ENCODE data around the gene EEF2.
"Not testable (repeated sequence)": the region's sequence is repeated elsewhere in the genome, so short reads cannot be mapped to it uniquely, and the experiment has no call there.

The EEF2 gene

GRCh38 chr19:4014541-4015491, 29.6 kb upstream of the EEF2 start:
- no peak for DNase-seq (ENCODE audit: low read depth)

- no peak for DNase-seq (ENCODE audit: low read depth)
Measured at GRCh38 chr19:4013886-4014540, 28.8 kb upstream of the EEF2 start.

- no peak for DNase-seq (ENCODE audit: low read depth)
Measured at GRCh38 chr19:4012975-4013634, 27.8 kb upstream of the EEF2 start.

- no peak for DNase-seq (ENCODE audit: low read depth)
Measured at GRCh38 chr19:4012092-4012974, 27.1 kb upstream of the EEF2 start.

- DNase-seq (ENCODE audit: low read depth) = not testable (repeated sequence)
Measured at GRCh38 chr19:4011430-4011829, 26.2 kb upstream of the EEF2 start.

GRCh38 chr19:4010808-4011110, 25.5 kb upstream of the EEF2 start:
- DNase-seq (ENCODE audit: low read depth) = no peak

- DNase-seq (ENCODE audit: low read depth) = peak; percentile 30
Measured at GRCh38 chr19:4009990-4010807, 24.9 kb upstream of the EEF2 start.

GRCh38 chr19:4007836-4008539, 22.7 kb upstream of the EEF2 start:
- DNase-seq (ENCODE audit: low read depth) = peak; percentile 28

GRCh38 chr19:4007021-4007835, 22.0 kb upstream of the EEF2 start, which contains the start of gene PIAS4:
TSS of gene PIAS4 (plus strand) at chr19:4007736. CDS start at chr19:4007761, 25 bp downstream.
- peak; percentile 94 for DNase-seq (ENCODE audit: low read depth)

- DNase-seq (ENCODE audit: low read depth) = not testable (repeated sequence)
Measured at GRCh38 chr19:4005436-4005835, 20.2 kb upstream of the EEF2 start.

- DNase-seq (ENCODE audit: low read depth) = not testable (repeated sequence)
Measured at GRCh38 chr19:4000798-4001197, 15.5 kb upstream of the EEF2 start.

GRCh38 chr19:3998667-3999412, 13.6 kb upstream of the EEF2 start:
- not testable (repeated sequence) for DNase-seq (ENCODE audit: low read depth)

GRCh38 chr19:3995607-3996006, 10.3 kb upstream of the EEF2 start:
- no peak for DNase-seq (ENCODE audit: low read depth)

GRCh38 chr19:3990815-3991117, 5.5 kb upstream of the EEF2 start:
- DNase-seq (ENCODE audit: low read depth) = no peak

GRCh38 chr19:3987619-3988371, 2.5 kb upstream of the EEF2 start:
- DNase-seq (ENCODE audit: low read depth) = peak; percentile 86

GRCh38 chr19:3986260-3987041, 1.2 kb upstream of the EEF2 start:
- DNase-seq (ENCODE audit: low read depth) = peak; percentile 82

- no peak for DNase-seq (ENCODE audit: low read depth)
Measured at GRCh38 chr19:3985643-3986259, 488 bp upstream of the EEF2 start.

All from EH (cell line).